IMR-90 (cell line): ENCODE results near the gene ANO4. TPM values are rescaled to one million over a fixed set of nuclear protein-coding genes. Genes with fewer than 3 reads are reported as not detected.

Experiments used
- ATAC-seq: fragments of 200-7000 bp; cut with Tn5 transposase; 2 replicates; pipeline ENCODE4 v1.9.1; 2020; ENCODE audit warnings: low read depth, mild to moderate bottlenecking, moderate library complexity
- BruUV-seq: library from RNA; stranded (reverse); fragments of 400-500 nt; replicated peaks from 2 replicates; lab custom pipeline; 2021; lab: Mats Ljungman, UMichigan
- CTCF ChIA-PET: fragments of 300-600 bp; formaldehyde crosslinking; extraction: SDS; loops from one replicate; lab custom pipeline; 2021; ENCODE audit warnings: antibody characterized with exemption; lab: Yijun Ruan, JAX
- POLR2A ChIA-PET: fragments of 300-600 bp; sonication (Branson Sonifier 250); formaldehyde crosslinking; loops from one replicate; lab custom pipeline; 2022; ENCODE audit warnings: antibody characterized with exemption; ENCODE audit not compliant: unreplicated experiment; lab: Charles Lee
- DNase-seq: peaks from one replicate; pipeline ENCODE4 v3.0.0; 2013
- H2AFZ ChIP-seq: replicated peaks from 2 replicates; pipeline ENCODE3; 2013; ENCODE audit warnings: low read length, mild to moderate bottlenecking; ENCODE audit not compliant: poor library complexity
- H2AK5ac ChIP-seq: 2 replicates; pipeline ENCODE4 v1.6.1; 2013; ENCODE audit warnings: low read depth, low read length, inconsistent platforms
- H2AK9ac ChIP-seq: replicated peaks from 2 replicates; pipeline ENCODE3; 2013; ENCODE audit warnings: mild to moderate bottlenecking, low read depth, low read length, moderate library complexity; ENCODE audit not compliant: poor library complexity
- H2BK120ac ChIP-seq: 2 replicates; pipeline ENCODE4 v1.6.1; 2013; ENCODE audit warnings: low read depth, low read length, inconsistent platforms
- H2BK15ac ChIP-seq: 3 replicates; pipeline ENCODE4 v1.6.1; 2013; ENCODE audit warnings: low read depth, low read length, inconsistent platforms
- H2BK20ac ChIP-seq: 2 replicates; pipeline ENCODE4 v1.6.1; 2013; ENCODE audit warnings: low read depth, mild to moderate bottlenecking, inconsistent platforms, low read length, moderate library complexity
- H2BK5ac ChIP-seq: 2 replicates; pipeline ENCODE4 v1.6.1; 2013; ENCODE audit warnings: mild to moderate bottlenecking, low read depth, low read length, inconsistent platforms; ENCODE audit not compliant: poor library complexity, severe bottlenecking
- H3K14ac ChIP-seq: replicated peaks from 2 replicates; pipeline ENCODE4 v1.6.1; 2013; ENCODE audit warnings: low read depth, low read length, inconsistent platforms
- H3K18ac ChIP-seq: 2 replicates; pipeline ENCODE4 v1.6.1; 2013; ENCODE audit warnings: low read depth, low read length, control low read depth
- H3K23ac ChIP-seq: 2 replicates; pipeline ENCODE4 v1.6.1; 2013; ENCODE audit warnings: low read depth, low read length, inconsistent platforms
- H3K27ac ChIP-seq: 2 replicates; pipeline ENCODE4 v1.5.1; 2013; ENCODE audit warnings: mild to moderate bottlenecking, control low read depth, low read length; ENCODE audit not compliant: insufficient read depth
- H3K27me3 ChIP-seq: 2 replicates; pipeline ENCODE4 v1.6.1; 2013; ENCODE audit warnings: low read length; ENCODE audit not compliant: control insufficient read depth, insufficient read depth
- H3K36me3 ChIP-seq: 2 replicates; pipeline ENCODE4 v1.6.1; 2013; ENCODE audit warnings: low read length, mixed read lengths; ENCODE audit not compliant: control insufficient read depth, insufficient read depth
- H3K4ac ChIP-seq: 2 replicates; pipeline ENCODE4 v1.6.1; 2013; ENCODE audit warnings: low read depth, low read length, inconsistent platforms
- H3K4me1 ChIP-seq: 2 replicates; pipeline ENCODE4 v1.6.1; 2013; ENCODE audit warnings: low read length, mixed read lengths; ENCODE audit not compliant: control insufficient read depth, insufficient read depth
- H3K4me2 ChIP-seq: 2 replicates; pipeline ENCODE4 v1.6.1; 2013; ENCODE audit warnings: low read depth, mild to moderate bottlenecking, control low read depth, low read length, moderate library complexity
- H3K4me3 ChIP-seq: 2 replicates; pipeline ENCODE4 v1.5.1; 2013; ENCODE audit warnings: low read depth, mild to moderate bottlenecking, control low read depth, low read length, moderate library complexity; ENCODE audit not compliant: insufficient read depth
- H3K56ac ChIP-seq: 2 replicates; pipeline ENCODE4 v1.6.1; 2013; ENCODE audit warnings: low read length, inconsistent platforms; ENCODE audit not compliant: insufficient read depth; ENCODE audit errors: extremely low read depth
- H3K79me1 ChIP-seq, 2 experiments: 2 replicates each; pipeline ENCODE4 v1.6.1; 2013; ENCODE audit warnings: low read length in 2 of 2, inconsistent platforms in 1 of 2, low read depth in 1 of 2
- H3K9ac ChIP-seq: 2 replicates; pipeline ENCODE4 v1.6.1; 2013; ENCODE audit warnings: low read depth, low read length, control low read depth
- H3K9me1 ChIP-seq: 2 replicates; pipeline ENCODE4 v1.6.1; 2013; ENCODE audit warnings: low read length, inconsistent platforms; ENCODE audit not compliant: insufficient read depth
- H3K9me3 ChIP-seq: 2 replicates; pipeline ENCODE4 v1.6.1; 2013; ENCODE audit warnings: low read length; ENCODE audit not compliant: control insufficient read depth, insufficient read depth
- H4K20me1 ChIP-seq: 2 replicates; pipeline ENCODE4 v1.6.1; 2013; ENCODE audit warnings: low read length, inconsistent platforms; ENCODE audit not compliant: insufficient read depth
- H4K5ac ChIP-seq: 2 replicates; pipeline ENCODE4 v1.6.1; 2013; ENCODE audit warnings: mild to moderate bottlenecking, low read depth, low read length, control low read depth
- H4K8ac ChIP-seq, 2 experiments: 2 replicates each; pipeline ENCODE4 v1.6.1; 2013; ENCODE audit warnings: low read depth in 2 of 2, low read length in 2 of 2, control low read depth in 1 of 2, inconsistent platforms in 1 of 2
- H4K91ac ChIP-seq: 2 replicates; pipeline ENCODE4 v1.6.1; 2013; ENCODE audit warnings: low read depth, low read length, inconsistent platforms; ENCODE audit not compliant: insufficient read depth
- BHLHE40 ChIP-seq: fragments of 150-350 bp; IDR thresholded peaks from 2 replicates; pipeline ENCODE4 v1.6.1; 2016; ENCODE audit warnings: mild to moderate bottlenecking, low read depth, low read length
- CEBPB ChIP-seq: IDR thresholded peaks from 2 replicates; pipeline ENCODE4 v1.6.1; 2012; ENCODE audit warnings: low read depth, low read length, improper control_type of control experiment
- ELK1 ChIP-seq: fragments of 150-350 bp; IDR thresholded peaks from 2 replicates; pipeline ENCODE4 v1.6.1; 2016; ENCODE audit warnings: low read depth, mild to moderate bottlenecking, low read length, moderate library complexity, borderline replicate concordance
- MAFK ChIP-seq: IDR thresholded peaks from 2 replicates; pipeline ENCODE4 v1.6.1; 2012; ENCODE audit warnings: low read depth, low read length, improper control_type of control experiment
- MAZ ChIP-seq: IDR thresholded peaks from 2 replicates; pipeline ENCODE4 v1.6.1; 2012; ENCODE audit warnings: low read depth, mild to moderate bottlenecking, low read length, improper control_type of control experiment, moderate library complexity, borderline replicate concordance
- MXI1 ChIP-seq: IDR thresholded peaks from 2 replicates; pipeline ENCODE4 v1.6.1; 2012; ENCODE audit warnings: low read depth, mild to moderate bottlenecking, low read length, moderate library complexity, borderline replicate concordance
- NFE2L2 ChIP-seq: fragments of 150-350 bp; IDR thresholded peaks from 2 replicates; pipeline ENCODE4 v1.6.1; 2016; ENCODE audit warnings: low read depth, mild to moderate bottlenecking, low read length
- POLR2A ChIP-seq: IDR thresholded peaks from 2 replicates; pipeline ENCODE4 v1.6.1; 2012; ENCODE audit warnings: mild to moderate bottlenecking, low read depth, low read length
- RAD21 ChIP-seq: IDR thresholded peaks from 2 replicates; pipeline ENCODE4 v1.6.1; 2012; ENCODE audit warnings: low read length, improper control_type of control experiment
- RCOR1 ChIP-seq: IDR thresholded peaks from 2 replicates; pipeline ENCODE4 v1.6.1; 2012; ENCODE audit warnings: mild to moderate bottlenecking, low read length, improper control_type of control experiment; ENCODE audit not compliant: insufficient replicate concordance
- RFX5 ChIP-seq: IDR thresholded peaks from 2 replicates; pipeline ENCODE4 v1.8.0; 2012; ENCODE audit warnings: low read depth, mild to moderate bottlenecking, low read length, moderate library complexity
- USF2 ChIP-seq: fragments of 150-350 bp; IDR thresholded peaks from 2 replicates; pipeline ENCODE4 v1.6.1; 2017; ENCODE audit warnings: mild to moderate bottlenecking, antibody characterized with exemption, low read length, low read depth
- WGBS, 2 experiments: methylation state at CpG; one replicate each; pipeline versions ENCODE4 v1.1.5 to v1.1.7; 2013; ENCODE audit warnings: missing lambda C conversion rate in 2 of 2; ENCODE audit not compliant: insufficient read length in 1 of 2; ENCODE audit errors: extremely low coverage in 2 of 2; 5-methylcytosine and 5-hydroxymethylcytosine counted together
- dilution Hi-C: fragments of 300-500 bp; cut with HindIII; formaldehyde crosslinking; loops from one replicate; pipeline ENCODE4 v1.14.3; 2018; ENCODE audit warnings: low sequenced_read_pairs; ENCODE audit not compliant: unreplicated experiment
- in situ Hi-C: fragments of 300-500 bp; cut with MboI; formaldehyde crosslinking; loops from 3 replicates; pipeline ENCODE4 v1.14.3; 2019; ENCODE audit warnings: low sequenced_read_pairs, inconsistent platforms, mixed read lengths
- intact Hi-C: fragments of 100-400 bp; cut with micrococcal nuclease; formaldehyde crosslinking; loops from 2 replicates; pipeline ENCODE4 v1.10.0; 2022
- polyA plus RNA-seq, 3 experiments: library from polyadenylated mRNA; depleted of rRNA; stranded (reverse); fragments of >200 nt; gene quantifications; 2 replicates each; pipeline ENCODE4 v1.2.3, GENCODE V29; 2012; ENCODE audit warnings: low replicate concordance in 1 of 3
- total RNA-seq: library from RNA; depleted of rRNA; stranded (reverse); fragments of >200 nt; gene quantifications from 2 replicates; pipeline ENCODE4 v1.2.3, GENCODE V29; 2012

The ANO4 gene
- total and polyA plus RNA-seq, 2 of the 4 experiments (the other 2 are of a cell fraction), result 4.7 to 10.2 TPM

- Histone ChIP-seq H3K27me3 (no peaks in the 10 kb centered on the region), H2BK15ac (no peak overlapping the region), H3K56ac (no peak overlapping the region), H3K23ac (no peak overlapping the region), H2BK20ac (no peak overlapping the region), H2BK5ac (no peak overlapping the region), H3K27ac (no peak overlapping the region), H3K4ac (no peak overlapping the region), H2BK120ac (no peak overlapping the region), H3K4me3 (no peak overlapping the region), H3K36me3 (peaks cover 6% of the 10 kb centered on the region), H3K18ac (no peak overlapping the region), H4K8ac (no peak overlapping the region), H3K9me3 (no peaks in the 10 kb centered on the region), H3K4me2 (no peak overlapping the region), H3K4me1 (peaks cover 4% of the 10 kb centered on the region), H2AFZ (no peak overlapping the region), H3K9me1 (peaks cover 7% of the 10 kb centered on the region), H3K79me1 (no peaks in the 10 kb centered on the region), H3K14ac (no peak overlapping the region), H3K9ac (no peak overlapping the region), H2AK9ac (no peak overlapping the region), H2AK5ac (no peak overlapping the region), H4K5ac (no peak overlapping the region), H4K91ac (no peak overlapping the region), H4K20me1 (no peaks in the 10 kb centered on the region)
- no peak for TF ChIP-seq BHLHE40
- TF ChIP-seq MAZ, result no peak
- no peak for TF ChIP-seq RCOR1
- TF ChIP-seq ELK1, result no peak
- no peak for TF ChIP-seq CEBPB
- no peak for TF ChIP-seq RFX5
- no peak for TF ChIP-seq POLR2A
- TF ChIP-seq RAD21, result no peak
- TF ChIP-seq NFE2L2, result no peak
- no peak for TF ChIP-seq MXI1
- no peak for TF ChIP-seq MAFK
- no peak for TF ChIP-seq USF2
- no TSS peak for BruUV-seq
- dilution Hi-C loops, result no loop called here
- ChIA-PET CTCF (no interaction called here), POLR2A (no interaction called here)
- ATAC-seq, result no peak
- intact Hi-C loops, result no loop called here
- no peak for DNase-seq
- no CpG with 5 or more reads among the region's 1 CpG for WGBS, 2 experiments
- in situ Hi-C loops, result no loop called here
Measured at GRCh38 chr12:100951756-100952155, 157.2 kb downstream of the ANO4 start.
